Testis (tissue), 2 donors: ENCODE measurements around the gene TPO.

Experiments used
- POLR2A ChIP-seq: fragments of 450-650 bp; IDR thresholded peaks from one replicate; pipeline ENCODE4 v1.6.1; 2017; ENCODE audit warnings: antibody characterized with exemption, mild to moderate bottlenecking, moderate library complexity
- TF ChIP-seq, protein P1 (sequence below), 3 experiments: fragments of 450-650 bp in 2 of 3; fragments of 200-600 bp in 1 of 3; sonication (generic) in 1 of 3; IDR thresholded peaks; one replicate each; pipeline ENCODE4 v1.5.1; 2016 to 2019; ENCODE audit warnings: antibody characterized with exemption in 3 of 3, mild to moderate bottlenecking in 2 of 3, moderate library complexity in 1 of 3

- TF ChIP-seq, protein P1, sequence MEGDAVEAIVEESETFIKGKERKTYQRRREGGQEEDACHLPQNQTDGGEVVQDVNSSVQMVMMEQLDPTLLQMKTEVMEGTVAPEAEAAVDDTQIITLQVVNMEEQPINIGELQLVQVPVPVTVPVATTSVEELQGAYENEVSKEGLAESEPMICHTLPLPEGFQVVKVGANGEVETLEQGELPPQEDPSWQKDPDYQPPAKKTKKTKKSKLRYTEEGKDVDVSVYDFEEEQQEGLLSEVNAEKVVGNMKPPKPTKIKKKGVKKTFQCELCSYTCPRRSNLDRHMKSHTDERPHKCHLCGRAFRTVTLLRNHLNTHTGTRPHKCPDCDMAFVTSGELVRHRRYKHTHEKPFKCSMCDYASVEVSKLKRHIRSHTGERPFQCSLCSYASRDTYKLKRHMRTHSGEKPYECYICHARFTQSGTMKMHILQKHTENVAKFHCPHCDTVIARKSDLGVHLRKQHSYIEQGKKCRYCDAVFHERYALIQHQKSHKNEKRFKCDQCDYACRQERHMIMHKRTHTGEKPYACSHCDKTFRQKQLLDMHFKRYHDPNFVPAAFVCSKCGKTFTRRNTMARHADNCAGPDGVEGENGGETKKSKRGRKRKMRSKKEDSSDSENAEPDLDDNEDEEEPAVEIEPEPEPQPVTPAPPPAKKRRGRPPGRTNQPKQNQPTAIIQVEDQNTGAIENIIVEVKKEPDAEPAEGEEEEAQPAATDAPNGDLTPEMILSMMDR (IDR thresholded peaks at IDR 0.05): no peak
- no peak for TF ChIP-seq POLR2A
Measured at GRCh38 chr2:1378456-1379150, 34.7 kb upstream of the TPO start.
